ENCODE results near the gene ARL8B.

ARL8B gene

GRCh38 chr3:5188419-5189221 lies 66.5 kb downstream of the ARL8B start:
- peak; percentile 57 for DNase-seq

- DNase-seq = no peak
Measured at GRCh38 chr3:5190147-5190791, 68.2 kb downstream of the ARL8B start.

DNA sequence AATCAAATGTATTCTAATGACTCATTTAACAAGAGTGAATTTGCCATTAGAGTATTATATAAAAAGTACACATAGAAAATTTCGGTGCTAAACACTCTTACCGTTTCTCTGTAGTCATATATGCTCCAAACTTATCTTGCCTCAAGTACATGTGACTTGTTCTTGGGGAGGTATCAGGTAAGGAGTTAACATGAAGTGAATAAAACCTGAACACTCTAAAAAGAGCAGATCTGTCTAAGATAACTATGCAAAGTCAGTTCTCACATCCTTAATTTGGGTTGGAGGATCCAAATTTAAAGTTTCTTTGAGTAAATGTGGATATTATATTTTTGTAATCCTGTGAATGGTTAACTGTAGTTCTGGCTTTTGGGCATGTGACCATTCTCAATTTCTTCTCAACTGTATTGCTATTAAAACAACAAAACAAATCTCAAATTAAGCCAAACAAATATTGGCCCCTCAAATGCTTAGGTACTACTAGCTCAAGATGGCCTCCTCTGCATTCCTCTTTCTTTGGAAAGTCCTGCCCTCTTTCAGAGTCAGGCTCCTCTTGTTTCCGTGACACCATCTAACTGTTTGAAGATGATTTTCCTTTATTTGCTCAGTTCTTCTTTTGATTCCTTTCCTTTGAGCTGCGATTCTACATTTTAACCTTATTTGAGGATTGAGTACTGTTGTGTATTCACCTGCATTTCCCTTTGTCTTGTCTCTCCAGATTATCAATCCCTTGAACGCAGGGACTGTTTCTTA lies 69.6 kb downstream of the ARL8B start:
- no peak for DNase-seq

- peak; percentile 54 for DNase-seq
Measured at GRCh38 chr3:5192571-5193365, 70.7 kb downstream of the ARL8B start.

DNA sequence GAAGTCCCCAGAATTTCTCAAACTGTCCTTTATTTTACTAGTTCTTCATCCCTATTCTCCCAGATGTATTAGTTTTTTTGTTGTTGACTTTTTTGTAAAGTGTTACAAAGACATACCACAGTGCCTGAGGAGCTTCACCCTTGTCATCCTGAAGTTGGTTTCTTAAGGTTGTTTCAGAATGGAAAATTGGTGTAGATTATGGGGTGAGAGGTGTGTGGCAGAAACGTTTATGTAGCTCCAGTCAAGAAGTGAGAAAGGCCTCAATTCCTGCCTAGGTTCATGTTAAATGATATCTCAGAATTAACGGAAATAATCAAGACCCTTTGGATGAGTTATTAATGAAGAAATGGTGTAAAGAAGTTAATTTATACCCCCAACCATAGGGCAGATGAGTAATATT lies 72.2 kb downstream of the ARL8B start:
- DNase-seq = no peak

GRCh38 chr3:5194801-5195509 lies 72.9 kb downstream of the ARL8B start:
- peak; percentile 76 for DNase-seq

- DNase-seq = peak; percentile 86
Measured at GRCh38 chr3:5195605-5196004, 73.5 kb downstream of the ARL8B start.

- DNase-seq = no peak
Measured at GRCh38 chr3:5197022-5197421, 74.9 kb downstream of the ARL8B start.

DNA sequence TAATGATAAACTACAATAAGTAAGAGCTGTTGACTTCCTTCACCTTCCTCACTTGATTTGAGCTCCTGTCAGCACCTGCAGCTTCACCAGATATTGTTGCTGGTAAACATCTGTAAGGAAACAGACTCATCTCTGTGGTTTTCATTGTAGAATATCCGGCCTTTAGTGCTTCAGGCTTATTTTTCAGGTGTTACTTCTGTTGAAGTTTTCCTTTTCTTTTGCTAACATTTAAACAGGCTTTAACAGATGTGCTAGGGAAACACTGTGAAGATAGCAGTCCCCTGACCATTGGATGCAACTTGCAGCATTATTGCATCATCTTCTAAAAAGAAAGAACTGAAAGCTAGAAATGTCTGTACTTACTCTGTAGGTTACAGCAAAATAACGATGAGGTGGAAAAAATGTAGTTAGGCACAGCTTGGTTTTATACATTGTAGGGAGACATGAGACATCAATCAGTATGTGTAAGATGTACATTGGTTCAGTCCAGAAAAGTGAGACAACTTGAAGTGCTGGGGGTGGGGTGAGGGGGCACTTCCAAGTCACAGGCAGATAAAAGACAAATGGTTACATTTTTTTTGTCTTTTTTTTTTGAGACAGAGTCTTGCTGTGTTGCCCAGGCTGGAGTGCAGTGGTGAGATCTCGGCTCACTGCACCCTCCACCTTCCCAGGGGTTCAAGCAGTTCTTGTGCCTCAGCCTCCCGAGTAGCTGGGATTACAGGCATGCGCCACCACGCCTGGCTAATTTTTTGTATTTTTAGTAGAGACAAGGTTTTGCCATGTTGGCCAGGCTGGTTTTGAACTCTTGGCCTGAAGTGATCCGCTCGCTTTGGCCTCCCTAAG lies 75.6 kb downstream of the ARL8B start:
- peak; percentile 88 for DNase-seq

- no peak for DNase-seq
Measured at GRCh38 chr3:5198313-5198677, 76.2 kb downstream of the ARL8B start.

GRCh38 chr3:5198986-5199731 lies 77.1 kb downstream of the ARL8B start:
- peak; percentile 91 for DNase-seq

DNA sequence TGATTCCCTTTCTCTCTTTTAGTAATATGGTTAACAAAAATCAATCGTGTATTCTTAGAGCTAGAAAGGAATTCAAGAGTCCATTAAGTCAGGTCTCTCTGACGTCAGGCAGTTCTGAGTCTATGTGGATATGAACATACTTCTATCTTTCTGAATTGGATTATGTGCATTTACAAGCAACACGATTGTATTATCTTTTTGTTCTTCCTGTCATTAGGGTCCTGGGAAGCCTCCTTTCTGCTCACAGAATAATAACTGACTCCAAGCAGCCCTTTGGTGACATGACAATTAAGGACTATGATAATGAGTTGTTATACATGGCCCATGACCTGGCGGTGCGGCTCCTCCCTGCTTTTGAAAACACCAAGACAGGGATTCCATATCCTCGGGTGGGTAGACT lies 79.4 kb downstream of the ARL8B start:
- no peak for DNase-seq

DNA sequence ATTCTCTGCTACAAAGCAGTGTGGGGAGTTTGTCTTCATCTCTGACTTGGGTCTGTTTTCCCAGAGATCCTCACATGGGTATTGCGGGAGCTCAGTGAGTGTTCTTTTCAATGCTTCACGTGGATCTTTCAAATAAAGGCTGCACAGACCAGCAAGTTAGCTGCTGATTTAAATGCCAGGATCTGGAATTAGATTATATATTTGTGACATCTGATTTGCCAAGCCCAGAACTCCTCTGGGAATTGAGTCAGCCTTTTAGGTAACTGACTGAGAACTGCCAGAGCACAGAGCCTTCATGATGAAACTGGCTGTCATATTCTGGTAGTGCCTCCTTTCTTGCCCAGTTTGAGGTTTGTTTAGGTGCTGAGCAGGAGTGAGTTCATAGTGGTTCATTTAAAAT lies 80.1 kb downstream of the ARL8B start:
- no peak for DNase-seq

DNA sequence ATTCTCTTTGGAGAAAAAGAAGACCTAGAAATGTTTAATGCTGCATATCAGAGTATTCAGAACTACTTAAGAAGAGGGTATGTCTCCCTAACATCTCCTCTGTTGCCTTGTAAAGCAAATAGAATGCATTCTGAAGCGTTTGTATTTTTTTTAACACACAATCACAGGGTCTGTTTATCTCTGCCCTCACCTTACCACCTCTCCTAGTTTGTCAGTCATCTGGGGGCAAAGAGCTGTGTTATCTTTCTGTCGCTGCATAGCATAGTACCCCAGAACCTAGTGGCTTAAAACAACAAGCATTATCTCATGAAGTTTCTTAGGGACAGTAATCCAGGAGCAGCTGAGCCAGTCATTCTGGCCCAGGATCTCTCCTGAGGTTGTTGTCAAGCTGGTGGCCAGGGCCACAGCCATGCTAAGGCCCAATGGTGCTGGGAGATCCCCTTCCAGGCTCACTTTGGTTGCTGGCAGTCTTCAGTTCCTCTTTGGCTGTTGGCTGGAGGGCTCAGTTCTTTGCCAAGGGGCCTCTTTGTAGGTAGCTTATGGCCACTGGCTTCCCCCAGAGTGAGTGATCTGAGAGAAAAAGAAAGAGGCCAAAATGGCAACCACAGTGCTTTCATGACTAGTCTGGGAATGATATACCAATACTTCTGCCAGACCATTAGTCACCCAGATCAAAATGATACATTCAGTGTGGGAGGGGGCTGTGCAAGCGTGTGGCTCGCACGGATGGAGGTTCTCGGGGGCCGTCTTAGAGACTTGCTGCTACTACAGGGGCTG lies 83.3 kb downstream of the ARL8B start:
- DNase-seq = peak; percentile 46

DNA sequence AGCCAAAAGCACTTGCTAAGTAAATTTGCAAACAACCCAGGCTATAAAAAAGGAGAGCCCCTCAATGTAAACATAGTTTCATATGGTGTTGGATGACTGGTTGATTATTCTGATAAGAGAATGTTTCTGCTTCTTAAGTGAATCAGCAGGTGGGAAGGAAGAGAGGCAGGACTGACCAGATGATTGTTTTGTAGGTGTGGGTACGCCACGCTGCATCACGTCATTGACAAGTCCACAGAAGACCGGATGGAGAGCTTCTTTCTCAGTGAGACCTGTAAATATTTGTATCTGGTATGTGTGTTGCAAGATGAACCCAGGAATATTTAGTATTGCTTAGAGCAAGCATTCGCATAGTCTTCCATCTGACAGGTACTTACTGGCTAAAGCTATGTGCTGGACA lies 88.8 kb downstream of the ARL8B start:
- no peak for DNase-seq

- no peak for DNase-seq
Measured at GRCh38 chr3:5212628-5213573, 90.8 kb downstream of the ARL8B start.

- DNase-seq = no peak
Measured at GRCh38 chr3:5213574-5213966, 91.5 kb downstream of the ARL8B start.

GRCh38 chr3:5214352-5214751 lies 92.3 kb downstream of the ARL8B start:
- DNase-seq = no peak
